Measurements from ENCODE around the gene RASSF1.
A peak's percentile ranks its signal among the peaks of the same experiment; 100 is the strongest.

RASSF1 gene

GRCh38 chr3:50342813-50343633, 2.4 kb upstream of the RASSF1 start:
- DNase-seq, result no peak

- no peak for DNase-seq
These were observed 1.5 kb upstream of the RASSF1 start for GRCh38 chr3:50341996-50342650.

- no peak for DNase-seq
These were observed 901 bp upstream of the RASSF1 start for GRCh38 chr3:50341537-50341936.

- DNase-seq, result no peak
These were observed 539 bp downstream of the RASSF1 start for GRCh38 chr3:50340147-50340447.

GRCh38 chr3:50339485-50340146, 1.0 kb downstream of the RASSF1 start:
- no peak for DNase-seq

DNA sequence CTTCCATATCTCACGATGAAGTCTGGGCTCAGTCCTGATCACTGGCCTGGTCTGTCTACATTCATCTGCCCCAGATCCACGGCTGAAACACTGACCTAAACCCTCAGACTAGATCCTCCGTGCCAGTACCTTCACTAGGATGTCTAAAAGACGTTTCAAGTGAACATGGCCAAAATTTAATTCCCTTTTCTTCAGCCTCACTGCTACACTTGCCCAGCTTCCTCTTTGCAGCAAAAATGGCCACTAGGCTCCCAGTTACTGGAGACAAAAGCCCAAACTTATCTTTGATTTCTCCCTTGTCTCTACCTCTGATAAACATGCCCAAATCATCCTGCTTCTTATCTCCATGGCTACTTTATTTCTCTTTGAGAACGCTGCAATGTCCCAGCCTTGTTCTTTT, 1.7 kb downstream of the RASSF1 start:
- DNase-seq, result peak; percentile 59 to 80 (median 70)

DNA sequence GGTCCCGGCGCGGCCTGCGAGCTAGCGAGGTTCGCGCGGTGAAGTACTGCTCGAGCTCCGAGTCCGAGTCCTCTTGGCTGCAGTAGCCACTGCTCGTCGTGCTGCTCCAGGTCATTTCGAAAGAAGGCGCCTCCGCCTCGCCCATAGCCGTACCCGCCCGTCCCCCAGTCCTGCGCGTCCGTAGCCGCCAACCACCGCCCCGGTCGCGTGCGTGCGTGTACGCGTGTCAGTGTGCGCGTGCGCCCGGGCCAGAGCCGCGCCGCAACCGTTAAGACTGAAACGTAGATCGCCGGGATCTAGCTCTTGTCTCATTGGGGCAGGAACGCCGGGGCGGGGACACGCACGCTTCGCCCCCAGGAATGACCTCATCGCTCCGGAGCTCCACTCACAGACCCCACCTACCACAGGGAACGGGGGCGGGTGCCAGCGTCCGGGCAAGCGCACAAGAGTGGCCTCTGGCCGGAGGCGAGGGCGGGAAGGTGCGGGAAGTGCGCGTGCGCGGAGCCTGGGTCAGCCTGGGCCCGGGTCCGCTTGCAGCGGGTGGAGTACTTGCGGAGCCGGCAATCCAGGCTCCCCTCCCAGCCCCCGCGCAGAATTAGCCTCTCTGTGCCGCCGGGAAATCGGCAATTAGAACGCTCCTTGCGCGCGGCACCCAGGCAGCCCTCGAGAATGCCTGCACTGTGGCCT, 3.3 kb downstream of the RASSF1 start:
- peak; percentile 99 to 100 (median 100) for DNase-seq

GRCh38 chr3:50336452-50337174, 4.0 kb downstream of the RASSF1 start:
- DNase-seq, result no peak

DNA sequence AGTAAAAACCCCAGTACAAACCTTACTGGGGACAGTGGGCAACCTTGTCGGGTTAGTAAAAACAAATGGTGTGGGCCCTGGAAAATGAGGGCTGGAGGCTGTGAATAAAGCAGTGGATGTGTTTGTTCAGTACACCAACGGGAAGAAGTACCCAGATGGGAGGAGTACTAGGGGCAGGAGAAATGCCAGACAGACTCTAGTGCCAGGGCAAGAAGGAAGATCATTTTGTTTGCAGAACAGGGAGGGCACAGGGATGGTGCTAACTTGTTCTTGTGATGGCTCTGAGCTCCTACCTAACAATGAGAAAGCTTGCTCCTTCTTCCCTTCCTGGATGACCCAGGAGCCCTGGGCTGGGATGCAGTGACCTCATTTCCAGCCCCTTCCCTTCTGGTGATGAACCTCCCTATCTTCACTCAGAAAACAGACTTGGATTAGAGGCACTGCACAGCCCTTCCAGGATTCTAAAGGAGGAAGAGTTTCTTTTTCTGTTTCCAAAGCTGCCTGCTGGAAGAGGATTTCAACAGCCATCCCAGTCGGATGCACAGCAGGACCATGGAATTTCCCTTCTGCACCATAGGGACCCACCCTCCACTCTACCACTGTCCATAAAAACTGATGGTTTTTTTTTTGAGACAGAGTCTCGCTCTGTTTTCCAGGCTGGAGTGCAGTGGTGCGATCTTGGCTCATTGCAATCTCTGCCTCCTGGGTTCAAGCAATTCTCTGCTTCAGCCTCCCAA, 6.1 kb downstream of the RASSF1 start:
- DNase-seq, result no peak

GRCh38 chr3:50333744-50334328, 6.8 kb downstream of the RASSF1 start:
- DNase-seq, result no peak

- DNase-seq, result no peak
These were observed 9.2 kb downstream of the RASSF1 start for GRCh38 chr3:50331364-50331907.

DNA sequence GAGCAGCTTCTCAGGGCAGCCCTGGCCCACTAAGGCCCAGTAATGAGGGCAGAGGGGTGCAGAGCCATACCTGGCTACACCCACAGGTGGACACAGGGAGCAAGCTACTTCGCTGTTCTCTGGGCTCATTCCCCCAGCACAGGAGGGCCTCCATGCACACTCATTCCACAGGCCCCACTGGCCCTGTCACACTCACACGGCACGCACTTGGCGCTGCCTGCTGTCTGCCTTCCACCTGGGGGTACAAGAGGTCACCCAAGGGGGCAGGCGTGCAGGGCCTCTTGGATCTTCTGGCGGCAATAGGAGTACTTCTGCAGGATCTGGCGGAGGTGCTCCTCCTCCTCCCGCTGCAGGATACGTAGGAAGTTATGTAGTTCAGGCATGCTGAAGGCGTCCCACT, 10.3 kb downstream of the RASSF1 start:
- no peak for DNase-seq

DNA sequence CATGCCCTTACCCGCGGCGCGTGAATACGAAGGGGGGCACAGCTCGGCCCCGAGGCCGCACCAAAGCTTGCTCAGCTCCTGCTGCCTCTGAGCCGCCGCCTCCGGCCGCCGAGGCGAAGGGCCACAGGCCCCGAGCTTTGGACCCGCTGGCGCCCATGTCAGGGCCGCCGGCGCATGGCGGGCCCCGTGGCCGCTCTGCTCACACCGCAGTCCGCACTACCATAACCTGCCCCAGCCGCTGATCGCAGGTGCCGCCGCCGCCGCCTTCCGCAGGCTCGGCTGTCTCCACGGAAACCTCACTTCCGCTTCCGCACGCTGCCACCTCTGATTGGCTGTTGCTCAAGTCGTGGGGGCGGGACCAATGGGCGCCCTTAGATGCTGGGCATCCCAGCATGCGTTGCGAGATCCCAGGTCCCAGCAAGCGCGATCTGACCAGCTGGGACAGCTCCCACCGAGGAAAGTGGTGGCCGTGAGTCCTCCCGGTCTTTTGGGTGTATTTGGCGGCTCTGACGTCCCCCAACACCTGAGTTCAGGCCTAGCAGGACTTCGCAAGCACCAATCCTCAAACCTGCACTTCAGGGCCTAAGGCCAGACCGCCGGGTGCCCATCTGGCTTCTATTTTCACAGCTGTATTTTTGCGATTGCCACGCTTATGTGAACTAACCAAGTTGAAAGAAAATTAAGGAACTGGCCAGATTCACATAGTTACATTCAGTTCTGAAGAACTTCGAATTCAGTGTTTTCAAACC, 12.5 kb downstream of the RASSF1 start, which contains the start of gene TUSC2:
Gene TUSC2 (minus strand): TSS at position 281 of the 749 bp plus-strand sequence. CDS start 124 bp downstream, at position 157.
- peak; percentile 97 to 99 (median 98) for DNase-seq

DNA sequence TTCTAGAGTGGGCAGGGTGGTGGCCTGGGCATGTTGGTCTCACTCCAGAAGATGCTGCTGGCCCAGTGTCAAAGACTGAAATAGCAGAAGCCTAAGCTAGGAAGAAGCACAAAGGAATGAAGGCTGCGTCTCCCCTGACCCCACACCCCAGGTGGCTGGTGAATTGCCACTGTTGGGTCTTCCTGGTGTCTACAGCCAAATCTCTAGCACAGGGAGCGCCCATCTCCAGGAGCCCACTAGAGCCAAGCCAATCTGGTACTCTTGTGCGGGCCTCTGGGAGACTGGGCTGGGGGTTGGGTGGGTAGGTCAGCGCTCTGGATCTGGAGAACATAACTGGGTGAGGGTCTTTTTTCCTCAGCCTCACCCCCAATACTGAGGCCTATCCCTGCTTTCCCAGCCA, 13.5 kb downstream of the RASSF1 start:
- no peak for DNase-seq

DNA sequence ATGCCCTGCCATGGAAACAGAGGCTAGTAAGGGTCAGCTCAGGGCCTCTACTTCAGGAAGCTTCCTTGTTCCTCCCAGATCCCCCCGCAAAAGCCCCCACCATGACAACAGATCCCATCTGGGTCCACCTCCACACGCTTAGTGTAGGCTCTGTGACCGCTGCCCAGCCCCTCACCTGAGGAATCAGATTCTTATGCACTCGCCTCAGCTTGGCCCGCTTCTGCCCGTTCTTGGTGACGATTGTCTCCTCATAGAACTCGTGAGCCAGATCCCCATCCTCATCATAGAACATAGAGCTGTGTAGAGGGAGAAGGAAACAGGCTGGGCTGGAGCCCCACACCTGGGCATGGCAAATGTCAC, 14.5 kb downstream of the RASSF1 start:
- DNase-seq, result no peak

- no peak for DNase-seq
These were observed 15.0 kb downstream of the RASSF1 start for GRCh38 chr3:50325497-50326181.

- no peak for DNase-seq
These were observed 15.5 kb downstream of the RASSF1 start for GRCh38 chr3:50325113-50325480.

- peak; percentile 72 to 82 (median 73) for DNase-seq
These were observed 16.1 kb downstream of the RASSF1 start for GRCh38 chr3:50324351-50325112.
